ENCODE results near the gene POLE4.
A peak's percentile ranks its signal among the peaks of the same experiment; 100 is the strongest.

POLE4 gene

GRCh38 chr2:74958274-74959105 lies at the start of gene POLE4:
POLE4 (plus strand) TSS chr2:74958643; CDS start chr2:74958680, 37 bp downstream.
- Mint-ChIP-seq H3K36me3 (ENCODE audit: low read depth) (peaks cover 50% of the 10 kb centered on the region), H3K9me3 (peaks cover 37% of the 10 kb centered on the region), H3K27ac (peak within 1 kb of the TSS; percentile 62 to 78 (median 77)), H3K27me3 (ENCODE audit: low read depth) (no peaks in the 10 kb centered on the region), H3K4me1 (peaks cover 4% of the 10 kb centered on the region), H3K4me3 (peak within 1 kb of the TSS; percentile 79 to 83 (median 80))
- TF ChIP-seq CTCF (IDR thresholded peaks at IDR 0.05; ENCODE audit: unreplicated experiment in 3 of 3), result no peak

GRCh38 chr2:74908748-74909444 lies 49.5 kb upstream of the POLE4 start:
- peak overlapping the region in 2 of 3 experiments; percentile 18 to 42 for H3K4me3 Mint-ChIP-seq
- no peaks in the 10 kb centered on the region for H3K36me3 Mint-ChIP-seq (ENCODE audit: low read depth)
- no peak overlapping the region for H3K27ac Mint-ChIP-seq
- H3K9me3 Mint-ChIP-seq, result peaks cover 4% of the 10 kb centered on the region
- TF ChIP-seq CTCF (IDR thresholded peaks at IDR 0.05; ENCODE audit: unreplicated experiment in 3 of 3), result no peak
- no peaks in the 10 kb centered on the region for H3K4me1 Mint-ChIP-seq
- peaks cover 21% of the 10 kb centered on the region for H3K27me3 Mint-ChIP-seq (ENCODE audit: low read depth)

GRCh38 chr2:74910245-74910644 lies 48.2 kb upstream of the POLE4 start:
- H3K27me3 Mint-ChIP-seq (ENCODE audit: low read depth), result peaks cover 21% of the 10 kb centered on the region
- no peaks in the 10 kb centered on the region for H3K36me3 Mint-ChIP-seq (ENCODE audit: low read depth)
- no peak overlapping the region for H3K4me3 Mint-ChIP-seq
- H3K4me1 Mint-ChIP-seq, result no peaks in the 10 kb centered on the region
- H3K27ac Mint-ChIP-seq, result no peak overlapping the region
- no peak for TF ChIP-seq CTCF (IDR thresholded peaks at IDR 0.05; ENCODE audit: unreplicated experiment in 3 of 3)
- peaks cover 4% of the 10 kb centered on the region for H3K9me3 Mint-ChIP-seq

GRCh38 chr2:74911061-74911460 lies 47.4 kb upstream of the POLE4 start:
- H3K4me3 Mint-ChIP-seq, result no peak overlapping the region
- no peaks in the 10 kb centered on the region for H3K36me3 Mint-ChIP-seq (ENCODE audit: low read depth)
- H3K27ac Mint-ChIP-seq, result no peak overlapping the region
- no peak for TF ChIP-seq CTCF (IDR thresholded peaks at IDR 0.05; ENCODE audit: unreplicated experiment in 3 of 3)
- H3K27me3 Mint-ChIP-seq (ENCODE audit: low read depth), result peaks cover 23% of the 10 kb centered on the region
- H3K9me3 Mint-ChIP-seq, result peaks cover 4% of the 10 kb centered on the region
- no peaks in the 10 kb centered on the region for H3K4me1 Mint-ChIP-seq

- Mint-ChIP-seq H3K27ac (no peak overlapping the region), H3K27me3 (ENCODE audit: low read depth) (peaks cover 24% of the 10 kb centered on the region), H3K36me3 (ENCODE audit: low read depth) (no peaks in the 10 kb centered on the region), H3K4me3 (no peak overlapping the region), H3K9me3 (no peaks in the 10 kb centered on the region), H3K4me1 (no peaks in the 10 kb centered on the region)
- no peak for TF ChIP-seq CTCF (IDR thresholded peaks at IDR 0.05; ENCODE audit: unreplicated experiment in 3 of 3)
Observed at GRCh38 chr2:74915743-74916142, 42.7 kb upstream of the POLE4 start.
